GM21723 (cell line): Measurements from ENCODE around the gene AIF1.

ENCODE experiments used
- ATAC-seq: cut with Tn5 transposase; IDR thresholded peaks from one replicate; pipeline ENCODE4 v1.9.1; 2021; ENCODE audit warnings: mild to moderate bottlenecking, moderate library complexity; ENCODE audit not compliant: unreplicated experiment

AIF1 gene

GRCh38 chr6:31614684-31615578 is at the start of gene AIF1:
Gene AIF1, plus strand, starts transcription at chr6:31615234. Its CDS starts 96 bp downstream, at chr6:31615330.
- no peak for ATAC-seq

GRCh38 chr6:31567531-31568370 is 47.3 kb upstream of the AIF1 start:
- ATAC-seq: no peak

- ATAC-seq: peak; percentile 60
Observed at GRCh38 chr6:31568537-31568961, 46.5 kb upstream of the AIF1 start.

- ATAC-seq: no peak
Observed at GRCh38 chr6:31569861-31570536, 45.0 kb upstream of the AIF1 start.

- ATAC-seq: peak; percentile 50
Observed at GRCh38 chr6:31572041-31572911, 42.8 kb upstream of the AIF1 start, which contains the start of gene LTA. Gene LTA, plus strand, starts transcription at chr6:31572289. Its CDS starts 454 bp downstream, at chr6:31572743.

GRCh38 chr6:31573239-31574105 is 41.6 kb upstream of the AIF1 start:
- ATAC-seq: no peak

GRCh38 chr6:31574106-31575061 is 40.6 kb upstream of the AIF1 start:
- no peak for ATAC-seq

GRCh38 chr6:31575335-31575901 is 39.6 kb upstream of the AIF1 start, which contains the start of gene TNF:
Gene TNF, plus strand, starts transcription at chr6:31575565. Its CDS starts 177 bp downstream, at chr6:31575742.
- no peak for ATAC-seq

- no peak for ATAC-seq
Observed at GRCh38 chr6:31575952-31576685, 38.9 kb upstream of the AIF1 start.

- ATAC-seq: no peak
Observed at GRCh38 chr6:31576897-31577578, 38.0 kb upstream of the AIF1 start.

- ATAC-seq: no peak
Observed at GRCh38 chr6:31577579-31577966, 37.5 kb upstream of the AIF1 start.

GRCh38 chr6:31578184-31579118 is 36.6 kb upstream of the AIF1 start:
- no peak for ATAC-seq

- no peak for ATAC-seq
Observed at GRCh38 chr6:31579119-31579505, 35.9 kb upstream of the AIF1 start.

GRCh38 chr6:31579546-31580437 is 35.2 kb upstream of the AIF1 start:
- no peak for ATAC-seq
